Measurements from ENCODE around the gene CHST11.

CHST11 gene

DNA sequence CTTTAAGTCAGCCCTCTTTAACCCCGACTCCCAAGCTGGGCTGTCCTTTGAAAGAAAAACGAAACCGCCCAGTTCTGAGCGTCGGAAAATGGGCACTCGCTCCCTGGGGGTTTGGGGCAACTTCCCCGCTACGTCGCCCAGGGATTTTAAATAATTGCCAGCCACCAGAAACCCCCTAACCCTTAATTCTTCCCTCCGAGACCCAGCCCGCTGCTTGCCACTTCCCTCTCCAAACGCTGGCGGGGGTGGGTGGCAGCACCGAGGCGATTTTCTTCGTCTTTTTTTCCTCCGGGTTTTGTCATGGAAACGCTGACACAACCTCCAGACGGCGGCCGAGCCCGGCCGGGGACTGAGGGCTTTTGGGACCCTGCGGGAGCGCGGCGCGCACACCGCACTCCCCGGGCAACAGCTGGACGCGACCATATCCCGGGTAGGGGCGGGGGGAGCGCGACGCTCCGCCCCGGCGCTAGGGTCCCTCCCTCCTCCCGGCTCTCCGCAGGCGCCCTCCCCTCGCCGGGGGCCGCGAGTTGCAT is at the start of gene CHST11:
TSS of gene CHST11 (plus strand) at position 532 of the 533 bp plus-strand sequence.
- no peak for DNase-seq (ENCODE audit: low read depth, low spot score)
- Histone ChIP-seq H3K36me3 (ENCODE audit: insufficient read depth, low read length) (no peaks in the 10 kb centered on the region), H3K9ac (ENCODE audit: insufficient read length) (peak within 1 kb of the TSS; percentile 71), H3K4me3 (peak within 1 kb of the TSS; percentile 98), H3K9me3 (ENCODE audit: low read depth, low read length) (no peaks in the 10 kb centered on the region), H3K27ac (no peak within 1 kb of the TSS)
- no peak for TF ChIP-seq FOXP2 (optimal IDR thresholded peaks at IDR 0.05; ENCODE audit: control extremely low read depth, extremely low read length, insufficient read depth)
- no peak for TF ChIP-seq EZH2 (IDR thresholded peaks at IDR 0.05)
- TF ChIP-seq POLR2AphosphoS5 (IDR thresholded peaks at IDR 0.05; ENCODE audit: borderline replicate concordance, low read depth, low read length), result no peak

DNA sequence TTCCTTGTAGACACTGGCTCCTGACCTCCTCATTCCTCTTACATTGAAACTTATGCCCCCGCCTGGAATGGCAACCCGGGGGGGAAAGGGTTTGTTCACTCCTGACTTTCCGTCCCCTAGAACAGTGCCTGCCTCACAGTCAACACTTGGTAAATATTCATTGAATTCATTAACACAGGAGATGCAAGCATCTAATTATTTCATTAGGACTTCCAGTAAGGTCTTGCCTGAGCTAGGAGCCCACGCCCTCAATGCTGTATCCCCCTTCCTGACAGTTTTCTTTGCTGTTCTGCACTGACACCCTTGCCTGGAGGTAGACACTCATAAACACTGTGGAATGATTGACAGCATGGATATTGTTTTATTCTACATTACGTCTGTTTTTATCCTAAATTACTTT is 49.3 kb upstream of the CHST11 start:
- Histone ChIP-seq H3K27ac (no peak overlapping the region), H3K9me3 (ENCODE audit: low read depth, low read length) (no peaks in the 10 kb centered on the region), H3K9ac (ENCODE audit: insufficient read length) (no peak overlapping the region), H3K36me3 (ENCODE audit: insufficient read depth, low read length) (no peaks in the 10 kb centered on the region), H3K4me3 (no peak overlapping the region)
- no peak for DNase-seq (ENCODE audit: low read depth, low spot score)
- TF ChIP-seq EZH2 (IDR thresholded peaks at IDR 0.05) (no peak), FOXP2 (optimal IDR thresholded peaks at IDR 0.05; ENCODE audit: control extremely low read depth, extremely low read length, insufficient read depth) (no peak), POLR2AphosphoS5 (IDR thresholded peaks at IDR 0.05; ENCODE audit: borderline replicate concordance, low read depth, low read length) (no peak)

- Histone ChIP-seq H3K36me3 (ENCODE audit: insufficient read depth, low read length) (no peaks in the 10 kb centered on the region), H3K9me3 (ENCODE audit: low read depth, low read length) (no peaks in the 10 kb centered on the region), H3K4me3 (no peak overlapping the region), H3K9ac (ENCODE audit: insufficient read length) (no peak overlapping the region), H3K27ac (no peak overlapping the region)
- no peak for DNase-seq (ENCODE audit: low read depth, low spot score)
- TF ChIP-seq FOXP2 (optimal IDR thresholded peaks at IDR 0.05; ENCODE audit: control extremely low read depth, extremely low read length, insufficient read depth) (no peak), POLR2AphosphoS5 (IDR thresholded peaks at IDR 0.05; ENCODE audit: borderline replicate concordance, low read depth, low read length) (no peak), EZH2 (IDR thresholded peaks at IDR 0.05) (no peak)
Observed at GRCh38 chr12:104407922-104408321, 48.8 kb upstream of the CHST11 start.

GRCh38 chr12:104410326-104410725 is 46.4 kb upstream of the CHST11 start:
- Histone ChIP-seq H3K27ac (no peak overlapping the region), H3K9me3 (ENCODE audit: low read depth, low read length) (no peaks in the 10 kb centered on the region), H3K4me3 (no peak overlapping the region), H3K36me3 (ENCODE audit: insufficient read depth, low read length) (no peaks in the 10 kb centered on the region), H3K9ac (ENCODE audit: insufficient read length) (no peak overlapping the region)
- DNase-seq (ENCODE audit: low read depth, low spot score), result no peak
- TF ChIP-seq FOXP2 (optimal IDR thresholded peaks at IDR 0.05; ENCODE audit: control extremely low read depth, extremely low read length, insufficient read depth), result no peak
- no peak for TF ChIP-seq POLR2AphosphoS5 (IDR thresholded peaks at IDR 0.05; ENCODE audit: borderline replicate concordance, low read depth, low read length)
- TF ChIP-seq EZH2 (IDR thresholded peaks at IDR 0.05), result no peak

GRCh38 chr12:104410786-104411185 is 46.0 kb upstream of the CHST11 start:
- DNase-seq (ENCODE audit: low read depth, low spot score), result no peak
- H3K27ac ChIP-seq, result no peak overlapping the region
- H3K9ac ChIP-seq (ENCODE audit: insufficient read length), result no peak overlapping the region
- no peak overlapping the region for H3K4me3 ChIP-seq
- H3K9me3 ChIP-seq (ENCODE audit: low read depth, low read length), result no peaks in the 10 kb centered on the region
- TF ChIP-seq FOXP2 (optimal IDR thresholded peaks at IDR 0.05; ENCODE audit: control extremely low read depth, extremely low read length, insufficient read depth) (no peak), EZH2 (IDR thresholded peaks at IDR 0.05) (no peak)
- no peaks in the 10 kb centered on the region for H3K36me3 ChIP-seq (ENCODE audit: insufficient read depth, low read length)

DNA sequence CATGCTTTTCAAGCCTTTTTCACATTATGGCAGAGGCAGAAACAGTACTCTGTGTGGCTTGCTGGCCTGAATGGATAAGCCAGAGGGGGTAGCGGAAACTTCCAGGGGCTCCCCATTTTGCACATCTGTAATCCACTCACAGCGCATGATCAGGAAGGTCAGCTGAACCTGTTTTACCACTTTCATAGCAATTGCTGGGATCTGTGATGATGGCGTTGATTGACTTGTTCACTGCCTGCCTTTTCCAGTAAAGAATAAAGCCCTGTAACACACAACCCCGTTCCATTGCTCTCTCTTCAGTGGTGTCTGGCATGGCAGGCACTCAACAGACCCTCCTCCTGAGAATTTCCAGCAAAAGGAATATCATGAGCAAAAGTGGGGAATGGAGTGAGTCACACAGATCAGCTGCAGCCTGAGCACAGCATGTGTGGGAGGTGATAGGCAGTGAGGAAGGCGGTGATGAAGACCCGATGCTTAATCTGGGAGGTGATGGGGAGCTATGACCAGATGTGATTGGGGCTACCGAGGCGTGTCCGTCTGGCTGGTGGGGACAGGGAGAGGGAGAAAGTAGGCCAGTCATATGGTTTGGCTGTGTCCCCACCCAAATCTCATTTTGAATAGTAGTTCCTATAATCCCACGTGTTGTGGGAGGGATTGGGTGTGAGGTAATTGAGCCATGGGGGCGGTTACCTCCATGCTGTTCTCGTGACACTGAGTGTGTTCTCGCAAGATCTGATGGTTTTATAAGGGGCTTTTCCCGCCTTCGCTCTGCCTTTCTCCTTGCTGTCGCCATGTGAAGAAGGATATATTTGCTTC is 44.7 kb upstream of the CHST11 start:
- DNase-seq (ENCODE audit: low read depth, low spot score), result no peak
- no peak overlapping the region for H3K4me3 ChIP-seq
- TF ChIP-seq EZH2 (IDR thresholded peaks at IDR 0.05) (no peak), FOXP2 (optimal IDR thresholded peaks at IDR 0.05; ENCODE audit: control extremely low read depth, extremely low read length, insufficient read depth) (no peak), POLR2AphosphoS5 (IDR thresholded peaks at IDR 0.05; ENCODE audit: borderline replicate concordance, low read depth, low read length) (no peak)
- H3K9ac ChIP-seq (ENCODE audit: insufficient read length), result no peak overlapping the region
- no peak overlapping the region for H3K27ac ChIP-seq
- no peaks in the 10 kb centered on the region for H3K36me3 ChIP-seq (ENCODE audit: insufficient read depth, low read length)
- no peaks in the 10 kb centered on the region for H3K9me3 ChIP-seq (ENCODE audit: low read depth, low read length)

- no peak overlapping the region for H3K9ac ChIP-seq (ENCODE audit: insufficient read length)
- H3K36me3 ChIP-seq (ENCODE audit: insufficient read depth, low read length), result no peaks in the 10 kb centered on the region
- H3K9me3 ChIP-seq (ENCODE audit: low read depth, low read length), result no peaks in the 10 kb centered on the region
Observed at GRCh38 chr12:104412681-104413080, 44.1 kb upstream of the CHST11 start.

DNA sequence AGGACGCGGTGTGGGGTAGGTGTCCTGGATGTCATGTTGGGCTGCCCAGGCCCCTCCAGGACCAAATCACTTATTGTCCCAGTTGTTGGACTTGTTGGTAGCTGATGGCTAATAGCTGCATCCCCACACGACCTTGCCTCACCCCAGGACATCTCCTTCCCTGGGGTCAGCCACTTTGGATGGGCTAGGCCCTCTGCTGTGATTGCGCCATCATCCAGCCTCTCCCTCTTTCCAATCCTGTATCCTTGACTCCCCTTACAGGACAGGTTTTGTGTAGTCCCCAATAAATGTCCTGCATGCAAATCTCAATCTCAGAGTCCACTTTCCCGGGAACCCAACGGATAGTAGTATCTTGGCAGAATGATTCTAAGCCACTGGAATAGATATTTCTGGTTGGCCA is 43.4 kb upstream of the CHST11 start:
- H3K4me3 ChIP-seq, result no peak overlapping the region
- TF ChIP-seq FOXP2 (optimal IDR thresholded peaks at IDR 0.05; ENCODE audit: control extremely low read depth, extremely low read length, insufficient read depth) (no peak), POLR2AphosphoS5 (IDR thresholded peaks at IDR 0.05; ENCODE audit: borderline replicate concordance, low read depth, low read length) (no peak), EZH2 (IDR thresholded peaks at IDR 0.05) (no peak)
- no peak for DNase-seq (ENCODE audit: low read depth, low spot score)
- H3K9me3 ChIP-seq (ENCODE audit: low read depth, low read length), result no peaks in the 10 kb centered on the region
- no peak overlapping the region for H3K9ac ChIP-seq (ENCODE audit: insufficient read length)
- no peaks in the 10 kb centered on the region for H3K36me3 ChIP-seq (ENCODE audit: insufficient read depth, low read length)
- no peak overlapping the region for H3K27ac ChIP-seq

More at GRCh38 chr12:104412681-104413080, 44.1 kb upstream of the CHST11 start:
- H3K27ac ChIP-seq, result no peak overlapping the region
- no peak for DNase-seq (ENCODE audit: low read depth, low spot score)
- no peak overlapping the region for H3K4me3 ChIP-seq
- TF ChIP-seq FOXP2 (optimal IDR thresholded peaks at IDR 0.05; ENCODE audit: control extremely low read depth, extremely low read length, insufficient read depth), result no peak
- no peak for TF ChIP-seq POLR2AphosphoS5 (IDR thresholded peaks at IDR 0.05; ENCODE audit: borderline replicate concordance, low read depth, low read length)
- no peak for TF ChIP-seq EZH2 (IDR thresholded peaks at IDR 0.05)
